HG03095 (cell line): ENCODE data around the gene SYT9.
"Not testable (repeated sequence)": the region's sequence is repeated elsewhere in the genome, so short reads cannot be mapped to it uniquely, and the experiment has no call there.

ENCODE experiments used
- ATAC-seq: cut with Tn5 transposase; IDR thresholded peaks from one replicate; pipeline ENCODE4 v1.9.1; 2021; ENCODE audit warnings: moderate library complexity; ENCODE audit not compliant: unreplicated experiment

SYT9 gene

GRCh38 chr11:7335442-7335841 lies 83.7 kb downstream of the SYT9 start:
- not testable (repeated sequence) for ATAC-seq

DNA sequence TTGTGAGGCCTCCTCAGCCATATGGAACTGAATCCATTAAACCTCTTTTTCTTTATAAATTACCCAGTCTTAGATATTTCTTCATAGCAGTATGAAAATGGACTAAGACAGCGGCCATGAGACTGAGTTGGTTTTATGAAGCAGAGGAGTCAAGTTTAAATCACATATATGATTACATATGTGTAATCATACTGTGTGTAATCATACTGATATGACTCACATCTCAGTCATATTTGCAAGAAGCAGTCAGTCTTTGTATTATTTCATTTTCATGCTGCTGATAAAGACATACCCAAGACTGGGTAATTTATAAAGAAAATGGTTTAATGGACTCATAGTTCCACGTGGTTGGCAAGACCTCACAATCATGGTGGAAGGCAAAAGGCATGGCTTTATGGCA lies 89.8 kb downstream of the SYT9 start:
- ATAC-seq: no peak

DNA sequence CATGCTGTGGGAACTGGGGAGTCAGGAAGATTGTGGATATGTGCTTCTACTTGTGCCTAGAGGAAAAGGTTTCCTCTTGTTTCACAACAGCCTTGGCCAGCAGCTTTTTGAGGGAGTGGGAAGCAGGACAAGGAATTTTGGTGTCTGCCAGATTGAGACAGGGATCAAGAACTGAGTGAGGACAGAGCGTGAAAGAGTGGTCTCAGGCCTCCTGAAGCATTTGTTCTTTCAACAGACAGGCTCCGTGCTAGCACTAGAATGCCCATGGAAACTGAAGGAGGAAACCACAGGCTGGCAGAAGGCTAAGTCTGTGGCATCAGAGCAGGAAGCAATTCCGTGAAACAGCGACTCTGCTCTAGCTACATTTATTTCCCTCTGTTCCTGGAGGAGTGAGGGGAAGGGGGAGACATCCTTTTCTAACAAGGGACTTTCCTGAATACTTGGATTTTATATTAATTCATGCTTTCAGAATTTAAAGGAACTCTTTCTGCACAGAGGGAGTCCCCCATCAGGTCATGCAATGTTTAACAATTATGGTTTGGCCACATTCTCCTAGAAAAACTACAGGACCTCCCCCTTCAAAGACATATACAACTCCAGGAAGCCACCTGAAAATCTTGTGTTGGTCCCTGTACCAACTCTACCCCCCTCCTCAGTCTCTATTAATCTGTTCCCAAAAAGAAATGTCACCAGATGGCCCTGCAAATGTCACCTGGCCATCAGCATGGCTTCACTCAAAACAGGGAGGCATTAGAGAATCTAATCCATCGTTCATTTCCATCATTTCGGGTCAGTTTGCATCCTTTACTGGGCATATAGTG lies 96.1 kb downstream of the SYT9 start:
- ATAC-seq: no peak

- ATAC-seq: no peak
Measured at GRCh38 chr11:7348432-7349304, 97.0 kb downstream of the SYT9 start.

GRCh38 chr11:7351228-7351627 lies 99.5 kb downstream of the SYT9 start:
- ATAC-seq: no peak

DNA sequence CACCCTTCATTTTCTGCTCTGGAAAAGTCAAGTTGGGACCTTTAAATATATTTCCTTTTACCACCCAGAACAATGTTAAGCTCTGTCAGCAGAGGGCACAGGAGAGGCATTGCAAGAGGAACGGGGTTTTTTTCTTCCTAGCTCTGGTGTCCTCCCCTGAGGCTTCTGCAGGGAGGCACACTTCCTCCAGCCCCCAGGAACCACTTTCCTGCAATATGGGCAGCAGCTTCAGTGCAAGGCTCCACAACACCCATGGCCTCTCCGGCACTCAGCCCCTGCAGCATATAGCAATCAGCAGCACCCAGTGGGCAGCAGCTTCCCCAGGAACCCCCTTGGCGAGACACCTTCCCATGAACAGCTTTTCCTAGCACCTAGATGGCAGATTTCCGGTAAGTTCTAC lies 101.4 kb downstream of the SYT9 start:
- no peak for ATAC-seq

DNA sequence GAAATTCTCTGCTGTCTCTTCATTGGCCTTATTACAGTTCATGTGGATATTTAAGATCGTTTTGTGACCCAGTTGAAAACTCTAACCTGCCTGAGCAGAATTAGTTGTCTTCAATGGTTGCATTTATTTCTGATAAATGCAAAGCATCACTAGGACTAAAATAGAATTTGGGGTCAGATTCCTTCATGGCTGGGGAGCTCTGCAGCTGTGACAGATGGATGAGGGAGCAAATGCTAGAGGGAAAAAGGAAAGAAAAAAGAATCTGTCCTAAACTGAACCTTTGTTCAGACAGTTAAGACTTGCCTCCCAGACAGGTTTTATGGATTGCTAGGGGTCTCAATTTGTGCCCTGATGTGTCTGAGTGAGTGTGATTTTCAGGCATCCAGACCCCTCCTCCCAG lies 113.0 kb downstream of the SYT9 start:
- ATAC-seq: no peak

- ATAC-seq: no peak
Measured at GRCh38 chr11:7367803-7368202, 116.1 kb downstream of the SYT9 start.

DNA sequence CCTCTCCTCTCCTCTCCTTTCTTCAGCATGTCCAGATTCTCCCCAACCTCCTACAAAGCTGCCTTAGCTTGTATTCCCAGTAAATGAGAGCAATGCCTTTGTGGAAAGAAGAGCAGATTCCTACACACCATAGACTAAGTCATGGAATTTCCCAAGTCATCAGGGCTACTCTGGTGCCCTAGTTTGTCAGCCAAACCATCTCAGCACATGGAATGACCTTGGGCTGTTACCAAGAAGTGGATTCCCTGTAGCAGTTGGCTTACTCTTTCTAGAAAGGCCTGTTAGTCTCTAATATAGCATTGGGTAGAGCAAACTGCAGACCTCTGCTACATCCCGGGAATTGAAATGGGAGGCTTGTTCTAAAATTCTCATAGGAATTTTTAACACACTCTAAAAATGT lies 124.7 kb downstream of the SYT9 start:
- no peak for ATAC-seq

DNA sequence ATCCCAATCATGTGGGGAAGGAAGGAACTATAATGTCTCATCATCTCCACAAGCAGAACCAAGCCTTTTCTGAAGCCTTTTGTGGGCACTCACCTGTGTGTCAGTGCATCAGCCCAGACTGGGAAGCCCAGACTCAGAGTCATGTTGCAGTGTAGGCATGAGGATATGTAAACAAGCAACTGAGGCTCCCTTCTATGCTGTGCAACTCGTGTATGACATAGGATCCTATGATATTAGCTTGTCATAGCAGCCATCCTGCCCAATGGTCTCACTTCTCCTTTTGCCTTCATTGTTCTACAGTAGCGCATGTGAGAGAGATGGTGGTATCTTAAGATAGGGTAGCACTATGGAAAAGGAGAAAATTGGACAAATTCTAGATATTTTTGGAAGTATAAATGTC lies 130.2 kb downstream of the SYT9 start:
- ATAC-seq: no peak

DNA sequence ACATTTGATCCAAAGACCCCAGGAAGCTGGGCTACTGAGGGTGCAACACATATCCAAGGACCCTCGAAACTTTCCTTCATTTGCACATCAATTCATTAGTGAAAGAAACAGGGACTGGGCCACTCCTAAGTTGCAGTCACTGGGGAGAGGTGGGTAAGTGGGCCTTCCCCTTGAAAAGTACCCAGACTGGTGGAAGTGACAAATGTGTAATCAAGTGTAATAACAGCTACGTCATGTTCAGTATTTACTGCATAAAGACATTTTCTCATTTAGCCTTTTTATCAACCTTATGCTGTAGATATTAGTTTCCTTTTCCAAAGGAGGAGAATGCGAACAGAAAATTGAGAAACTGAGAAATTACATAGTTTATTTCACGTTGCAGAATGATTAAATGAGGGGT lies 131.7 kb downstream of the SYT9 start:
- ATAC-seq: no peak

GRCh38 chr11:7384691-7385090 lies 133.0 kb downstream of the SYT9 start:
- ATAC-seq: no peak

DNA sequence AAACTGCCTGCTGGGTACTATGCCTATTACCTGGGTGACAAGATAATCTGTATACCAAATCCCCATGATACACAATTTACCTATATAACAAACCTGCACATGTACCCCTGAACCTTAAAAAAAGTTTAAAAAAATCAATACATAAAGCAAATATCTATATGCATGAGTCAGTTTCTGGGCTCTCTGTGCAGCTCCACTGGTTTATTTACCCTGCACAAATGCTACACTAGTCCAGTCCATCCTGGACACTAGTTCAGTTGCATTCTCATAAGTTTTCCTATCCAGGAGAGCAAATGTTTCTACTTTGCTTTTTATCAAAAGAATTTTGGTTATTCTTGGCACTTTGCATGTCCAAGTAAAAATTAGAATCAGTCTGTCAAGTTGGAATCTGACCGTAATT lies 133.8 kb downstream of the SYT9 start:
- no peak for ATAC-seq

GRCh38 chr11:7413961-7414915 lies 162.5 kb downstream of the SYT9 start:
- no peak for ATAC-seq

DNA sequence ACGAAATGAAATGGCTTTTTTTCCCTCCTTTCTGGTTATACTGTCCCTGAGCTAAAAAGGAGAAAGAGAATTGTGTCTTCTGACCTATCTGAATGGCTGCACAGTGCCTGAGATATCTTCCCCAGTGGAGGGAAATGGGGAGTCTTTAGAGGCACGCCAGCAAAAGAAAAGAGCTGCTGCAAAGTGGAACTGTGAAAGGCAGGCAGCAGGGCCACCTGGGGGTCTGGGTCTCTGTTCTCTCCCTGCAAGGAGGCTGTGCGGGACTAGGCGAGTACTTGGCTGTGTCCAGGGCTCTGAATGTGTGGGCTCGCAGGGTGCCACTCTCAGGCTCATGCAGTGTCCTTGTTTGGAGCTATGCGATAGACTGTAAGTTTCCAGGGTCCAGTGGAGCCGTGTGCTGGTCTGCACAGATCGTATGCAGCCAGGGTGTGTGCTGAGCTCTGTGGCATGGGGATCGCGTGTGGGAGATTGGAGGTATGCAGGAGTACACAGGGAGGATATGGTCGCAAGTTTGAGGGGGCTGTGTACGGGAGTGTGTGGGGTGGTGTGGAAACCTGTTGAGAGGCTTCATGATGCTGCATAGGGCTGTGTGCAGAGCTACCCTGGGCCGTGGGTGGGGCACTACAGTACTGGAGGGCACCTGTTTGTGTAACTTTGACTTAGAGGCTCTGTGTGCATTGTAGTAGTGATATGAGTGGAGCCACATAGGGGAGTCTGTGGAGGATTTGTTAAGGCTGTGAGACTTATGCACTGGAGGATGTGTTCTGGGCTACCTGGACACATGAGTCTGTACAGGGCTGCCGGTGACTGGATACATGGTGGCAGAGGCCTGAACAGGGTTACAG lies 163.5 kb downstream of the SYT9 start:
- ATAC-seq: no peak

- ATAC-seq: no peak
Measured at GRCh38 chr11:7416080-7416479, 164.4 kb downstream of the SYT9 start.

DNA sequence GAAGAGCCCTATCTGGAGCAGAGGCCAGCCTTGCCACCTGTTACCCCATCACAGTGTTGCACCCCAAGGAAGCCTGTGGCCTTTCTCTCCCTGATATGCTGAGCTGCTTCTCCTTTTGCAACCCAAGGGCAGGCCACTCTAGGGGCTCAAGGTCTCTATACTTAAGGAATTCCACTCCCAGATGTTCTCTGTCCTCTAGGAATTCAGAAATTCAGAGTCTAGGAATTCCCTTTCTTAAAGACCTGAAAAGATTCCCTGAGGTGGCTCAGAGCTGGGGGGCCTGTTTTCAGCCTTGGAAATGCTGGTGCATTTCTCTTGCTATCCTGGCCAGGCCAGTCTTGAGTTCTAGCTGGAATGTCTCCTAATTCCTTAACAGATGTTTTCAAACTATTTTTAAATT lies 165.6 kb downstream of the SYT9 start:
- no peak for ATAC-seq

GRCh38 chr11:7418061-7418460 lies 166.4 kb downstream of the SYT9 start:
- no peak for ATAC-seq

- no peak for ATAC-seq
Measured at GRCh38 chr11:7418906-7419305, 167.2 kb downstream of the SYT9 start.

- no peak for ATAC-seq
Measured at GRCh38 chr11:7421136-7421535, 169.4 kb downstream of the SYT9 start.
